A172 (cell line): ENCODE measurements around the gene CTNNA2. TPM values are rescaled to one million over a fixed set of nuclear protein-coding genes. Genes with fewer than 3 reads are reported as not detected.

Experiments used
- DNase-seq: peaks from one replicate; pipeline ENCODE4 v3.0.0-alpha.2; 2015; ENCODE audit warnings: low spot score
- total RNA-seq: library from RNA; depleted of rRNA; stranded (reverse); fragments of >200 nt; shearing (Covaris generic); gene quantifications from 2 replicates; pipeline ENCODE4 v1.2.3, GENCODE V29; 2014

The CTNNA2 gene
- total RNA-seq, 1 experiment from 2014 or later: 0.31 TPM

GRCh38 chr2:80374105-80374504, 861.3 kb downstream of the CTNNA2 start:
- DNase-seq: no peak

DNA sequence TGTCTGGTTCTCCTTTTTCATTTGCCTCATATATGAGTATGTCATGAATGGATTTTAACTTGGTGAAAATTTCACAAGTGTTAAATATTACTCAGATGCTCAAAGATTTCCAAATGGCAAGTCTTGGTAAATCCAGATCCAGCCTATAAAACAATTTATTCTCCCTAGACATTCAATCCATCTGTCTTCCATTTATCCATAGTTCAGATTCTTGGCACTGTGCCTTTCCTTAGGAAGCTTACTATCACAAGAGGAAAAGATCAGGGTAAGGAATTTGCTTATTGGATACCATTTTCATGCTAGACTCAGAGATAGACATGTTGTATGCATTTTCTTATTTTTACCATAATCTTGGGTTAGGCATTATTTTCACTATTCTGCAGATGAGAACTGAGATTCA, 864.2 kb downstream of the CTNNA2 start:
- DNase-seq: no peak

DNA sequence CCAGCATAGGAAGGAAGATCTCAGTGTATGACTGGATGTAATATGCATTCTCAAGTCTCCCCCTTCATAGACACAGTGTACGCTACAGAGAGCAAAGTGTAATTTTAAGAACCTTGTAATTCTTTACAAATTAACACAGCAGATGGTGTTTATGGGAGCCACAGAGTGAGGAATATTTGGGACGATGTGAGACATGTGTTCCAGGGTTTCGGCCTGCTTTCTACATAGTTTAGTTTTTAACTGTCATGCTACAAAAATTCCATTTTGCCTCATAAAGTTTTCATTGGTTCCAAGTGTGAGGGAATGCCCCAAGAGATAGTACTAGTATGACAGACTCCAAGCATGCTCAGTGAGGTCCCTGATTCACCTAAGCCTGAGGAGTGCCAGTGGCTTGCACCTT, 867.9 kb downstream of the CTNNA2 start:
- no peak for DNase-seq

GRCh38 chr2:80381666-80382065, 868.8 kb downstream of the CTNNA2 start:
- DNase-seq: no peak

DNA sequence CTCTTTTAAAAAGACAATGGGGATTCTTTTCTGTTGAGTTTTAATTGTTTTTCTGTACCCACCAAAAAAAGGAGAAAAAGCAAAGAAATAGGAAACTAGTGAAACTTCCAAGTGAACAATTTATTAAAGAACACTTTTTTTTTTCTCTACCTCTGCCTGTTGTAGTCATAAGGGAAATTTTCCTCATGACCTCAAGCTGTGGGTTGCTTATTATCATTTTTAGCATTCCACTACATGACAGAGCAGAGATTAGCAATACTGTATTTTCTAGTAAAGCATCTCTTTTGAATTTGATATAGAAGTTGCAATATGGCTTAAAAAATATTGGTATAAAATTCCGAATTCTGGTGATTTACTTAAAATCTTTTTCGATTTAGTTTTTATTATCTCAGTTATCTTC, 879.6 kb downstream of the CTNNA2 start:
- DNase-seq: peak; percentile 50

GRCh38 chr2:80393991-80394390, 881.1 kb downstream of the CTNNA2 start:
- DNase-seq: no peak

- DNase-seq: no peak
Observed at GRCh38 chr2:80395251-80395650, 882.4 kb downstream of the CTNNA2 start.

DNA sequence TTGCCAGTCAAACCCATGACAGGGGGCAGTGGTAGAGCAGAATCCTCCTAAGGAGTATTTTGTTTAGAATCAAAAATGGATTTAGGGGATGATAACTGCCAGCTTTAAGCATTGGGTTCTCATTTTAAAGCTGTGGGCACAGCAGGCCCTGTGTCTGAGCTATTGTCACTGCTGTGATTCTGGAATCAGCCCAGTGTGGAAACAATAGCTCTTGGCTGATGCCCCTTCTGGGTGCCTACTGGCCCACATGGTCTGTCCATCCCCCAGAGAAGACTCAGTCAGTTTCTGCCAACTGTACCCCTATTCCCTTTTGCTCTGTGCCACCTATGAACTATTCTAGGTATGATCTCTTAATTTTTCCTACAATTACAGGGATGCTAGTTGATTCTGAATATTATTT, 883.4 kb downstream of the CTNNA2 start:
- no peak for DNase-seq

GRCh38 chr2:80403081-80403480, 890.2 kb downstream of the CTNNA2 start:
- DNase-seq: no peak

DNA sequence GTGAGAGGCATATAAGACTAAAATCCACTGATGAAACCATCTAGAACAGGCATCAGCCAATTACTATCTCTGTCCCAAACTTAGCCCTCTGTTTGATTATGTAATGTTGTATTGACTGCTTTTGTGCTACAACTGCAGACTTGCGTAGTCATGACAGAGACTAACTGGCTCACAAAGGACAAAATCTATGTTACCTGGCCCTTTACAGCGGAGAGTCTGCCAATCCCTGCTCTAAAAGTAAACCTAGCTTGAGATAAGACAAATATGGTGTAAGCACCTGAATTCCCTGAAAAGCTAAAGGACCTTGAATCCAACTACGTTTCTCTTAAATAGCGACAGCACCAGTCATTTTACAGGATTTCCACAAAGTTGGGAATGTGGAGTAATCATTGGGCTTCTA, 894.5 kb downstream of the CTNNA2 start:
- no peak for DNase-seq

GRCh38 chr2:80410346-80410745, 897.5 kb downstream of the CTNNA2 start:
- no peak for DNase-seq

GRCh38 chr2:80413136-80413535, 900.3 kb downstream of the CTNNA2 start:
- no peak for DNase-seq

DNA sequence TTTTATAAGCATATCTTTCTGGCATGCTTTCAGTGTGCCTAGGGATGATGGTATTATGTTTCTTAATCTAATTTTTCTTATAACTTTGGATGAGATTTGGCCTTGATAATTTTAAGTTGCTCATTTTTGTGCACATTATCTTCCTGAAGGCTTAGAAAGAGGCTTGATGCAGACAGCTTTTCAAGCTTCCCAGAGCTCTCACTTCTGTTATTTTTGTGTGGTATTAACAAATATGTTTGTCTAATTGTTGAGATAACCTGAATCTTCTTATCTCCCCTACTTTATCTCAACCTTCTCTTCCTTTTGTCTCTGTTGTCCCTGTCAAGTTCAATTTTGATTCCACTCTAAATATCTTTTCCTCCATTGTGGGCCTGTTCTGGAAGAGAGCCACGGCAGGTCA, 904.9 kb downstream of the CTNNA2 start:
- no peak for DNase-seq

- no peak for DNase-seq
Observed at GRCh38 chr2:80420530-80421208, 907.8 kb downstream of the CTNNA2 start.

DNA sequence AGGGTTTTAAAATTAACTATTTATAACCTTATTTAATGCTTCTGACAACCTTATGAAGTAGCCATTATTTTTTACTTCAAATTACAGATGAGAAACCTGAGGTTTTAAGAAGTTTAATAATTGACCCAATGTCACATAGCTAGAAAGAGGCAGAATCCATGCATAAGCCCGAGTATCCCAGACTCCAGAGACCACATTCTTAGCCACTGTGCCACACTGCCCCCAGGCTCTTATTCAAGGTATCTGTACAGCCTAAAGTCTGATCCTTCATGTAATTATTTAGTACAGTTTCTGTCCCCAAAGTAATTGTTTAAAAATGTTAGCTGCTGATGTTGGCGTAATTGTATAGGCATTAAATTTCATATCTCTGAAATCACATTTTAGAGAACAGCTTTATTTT, 916.4 kb downstream of the CTNNA2 start:
- DNase-seq: no peak

GRCh38 chr2:80437959-80438358, 925.1 kb downstream of the CTNNA2 start:
- DNase-seq: no peak

DNA sequence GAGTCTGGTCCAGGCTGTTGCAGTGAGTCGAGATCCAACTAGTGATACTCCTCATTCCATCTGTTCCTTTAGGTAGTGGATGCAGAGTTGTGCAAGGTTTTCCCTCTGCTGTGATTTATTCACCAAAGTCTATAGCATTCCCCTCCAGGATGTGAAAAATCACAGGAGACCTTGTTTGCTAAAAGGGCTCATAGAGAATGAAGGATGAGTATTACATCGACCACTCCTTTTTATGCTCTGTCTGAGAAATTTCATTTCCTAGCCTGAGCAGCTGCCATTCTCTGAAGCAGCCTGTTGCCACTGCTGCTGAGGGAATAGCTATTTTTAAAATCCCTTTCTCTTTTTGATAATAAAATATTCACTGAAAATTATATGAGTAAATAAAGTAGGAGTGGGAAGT, 925.8 kb downstream of the CTNNA2 start:
- DNase-seq: no peak

GRCh38 chr2:80454628-80455027, 941.8 kb downstream of the CTNNA2 start:
- DNase-seq: no peak

DNA sequence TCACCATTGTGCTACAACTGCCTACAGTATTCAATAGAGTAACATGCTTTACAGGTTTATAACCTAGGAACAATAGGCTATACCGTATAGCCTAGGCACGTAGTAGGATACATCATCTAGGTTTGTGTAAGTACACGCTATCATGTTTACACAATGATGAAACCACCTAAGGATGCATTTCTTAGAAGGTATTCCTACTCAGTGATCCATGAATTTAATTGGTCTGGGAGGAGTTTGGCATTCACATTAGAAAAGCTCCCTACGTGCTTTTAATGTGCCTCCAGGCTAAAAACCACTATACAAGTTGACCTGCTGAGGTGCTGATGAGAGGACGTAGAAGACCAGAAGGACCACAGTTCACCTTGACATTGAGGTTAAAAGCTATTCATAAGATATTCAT, 946.2 kb downstream of the CTNNA2 start:
- DNase-seq: no peak

GRCh38 chr2:80461505-80462197, 948.8 kb downstream of the CTNNA2 start:
- DNase-seq: no peak

DNA sequence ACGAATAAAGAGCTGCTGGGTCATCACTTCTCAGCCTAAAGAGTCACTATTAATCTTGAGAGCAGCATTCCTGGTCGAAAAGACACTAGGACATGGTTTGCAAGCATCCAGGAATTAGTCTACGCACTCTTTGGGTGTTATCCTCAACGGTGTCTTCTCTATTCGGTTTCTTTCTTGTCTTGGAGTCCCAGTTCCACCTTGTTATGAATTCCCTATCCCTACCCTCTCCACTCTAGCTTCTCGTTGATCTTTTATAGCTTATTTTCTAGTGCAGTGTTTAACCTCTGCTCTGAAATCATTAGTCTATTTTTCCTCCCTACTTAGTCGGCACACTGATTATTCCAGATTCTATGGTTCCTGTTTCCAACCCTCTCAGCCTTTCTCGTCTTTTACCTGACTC, 949.8 kb downstream of the CTNNA2 start:
- DNase-seq: no peak

GRCh38 chr2:80464275-80464674, 951.4 kb downstream of the CTNNA2 start:
- DNase-seq: no peak

DNA sequence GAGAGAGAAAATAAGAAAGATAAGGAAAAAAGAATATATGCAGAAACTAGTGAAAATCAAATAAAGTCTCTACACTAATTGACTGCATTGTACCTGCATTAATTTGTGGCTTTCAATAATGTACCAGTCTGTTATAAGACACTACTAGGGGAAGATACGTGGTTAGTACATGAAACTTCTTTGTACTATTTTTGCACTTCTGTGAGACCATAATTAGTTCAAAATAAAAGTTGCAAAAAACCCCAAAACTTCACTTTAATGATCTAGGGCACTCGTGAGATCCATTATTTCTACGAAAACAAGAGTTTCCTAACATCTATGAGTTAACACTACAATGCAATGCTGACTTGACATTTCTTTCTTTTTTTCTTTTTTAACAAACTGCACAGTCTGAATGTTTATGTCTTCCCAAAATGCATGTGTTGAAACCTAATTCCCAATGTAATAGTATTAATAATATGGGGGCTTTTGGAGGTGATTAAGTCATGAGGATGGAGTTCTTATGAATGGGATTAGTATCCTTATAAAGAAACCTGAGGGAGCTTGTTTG, 954.5 kb downstream of the CTNNA2 start:
- DNase-seq: no peak
